ENCODE measurements around the gene NR4A3.

NR4A3 gene

GRCh38 chr9:99813739-99814138, 7.9 kb upstream of the NR4A3 start:
- no peak for DNase-seq (ENCODE audit: low read depth in 1 of 2, low spot score in 1 of 2)

GRCh38 chr9:99814359-99814758, 7.3 kb upstream of the NR4A3 start:
- DNase-seq (ENCODE audit: low read depth in 1 of 2, low spot score in 1 of 2), result no peak

GRCh38 chr9:99816392-99816791, 5.3 kb upstream of the NR4A3 start:
- DNase-seq (ENCODE audit: low read depth in 1 of 2, low spot score in 1 of 2), result no peak

- no peak for DNase-seq (ENCODE audit: low read depth in 1 of 2, low spot score in 1 of 2)
Measured at GRCh38 chr9:99818500-99818899, 3.2 kb upstream of the NR4A3 start.

GRCh38 chr9:99819123-99819855, 2.4 kb upstream of the NR4A3 start:
- DNase-seq (ENCODE audit: low read depth in 1 of 2, low spot score in 1 of 2), result peak; percentile 79 to 85

GRCh38 chr9:99819856-99820684, 1.6 kb upstream of the NR4A3 start:
- peak; percentile 73 to 79 for DNase-seq (ENCODE audit: low read depth in 1 of 2, low spot score in 1 of 2)

- DNase-seq (ENCODE audit: low read depth in 1 of 2, low spot score in 1 of 2), result peak in 1 of 2 donors; percentile 55
Measured at GRCh38 chr9:99820685-99821395, 845 bp upstream of the NR4A3 start.

GRCh38 chr9:99822109-99822805, 572 bp downstream of the NR4A3 start:
- DNase-seq (ENCODE audit: low read depth in 1 of 2, low spot score in 1 of 2), result no peak

- no peak for DNase-seq (ENCODE audit: low read depth in 1 of 2, low spot score in 1 of 2)
Measured at GRCh38 chr9:99822806-99823591, 1.3 kb downstream of the NR4A3 start.

- DNase-seq (ENCODE audit: low read depth in 1 of 2, low spot score in 1 of 2), result peak; percentile 61 to 70
Measured at GRCh38 chr9:99823681-99824377, 2.1 kb downstream of the NR4A3 start.

GRCh38 chr9:99824378-99825171, 2.9 kb downstream of the NR4A3 start:
- no peak for DNase-seq (ENCODE audit: low read depth in 1 of 2, low spot score in 1 of 2)

GRCh38 chr9:99825172-99826046, 3.7 kb downstream of the NR4A3 start:
- DNase-seq (ENCODE audit: low read depth in 1 of 2, low spot score in 1 of 2), result no peak

- no peak for DNase-seq (ENCODE audit: low read depth in 1 of 2, low spot score in 1 of 2)
Measured at GRCh38 chr9:99826579-99826978, 4.9 kb downstream of the NR4A3 start.

GRCh38 chr9:99827244-99827643, 5.6 kb downstream of the NR4A3 start:
- no peak for DNase-seq (ENCODE audit: low read depth in 1 of 2, low spot score in 1 of 2)

GRCh38 chr9:99828054-99828416, 6.3 kb downstream of the NR4A3 start:
- DNase-seq (ENCODE audit: low read depth in 1 of 2, low spot score in 1 of 2), result no peak

- DNase-seq (ENCODE audit: low read depth in 1 of 2, low spot score in 1 of 2), result no peak
Measured at GRCh38 chr9:99828417-99829176, 6.9 kb downstream of the NR4A3 start.

- no peak for DNase-seq (ENCODE audit: low read depth in 1 of 2, low spot score in 1 of 2)
Measured at GRCh38 chr9:99831857-99832557, 10.3 kb downstream of the NR4A3 start.

Data from activated CD4-positive, alpha-beta T cell treated with anti-CD3 and anti-CD28 coated beads, Interleukin-2, amount 50 U/mL, for 24 hours (primary cell).